AG04450 (cell line): ENCODE data around the gene FNBP1. TPM values are rescaled to one million over a fixed set of nuclear protein-coding genes. Genes with fewer than 3 reads are reported as not detected.
"Not testable (repeated sequence)": the region's sequence is repeated elsewhere in the genome, so short reads cannot be mapped to it uniquely, and the experiment has no call there.

Experiments used
- CTCF ChIA-PET: fragments of 300-600, 350-600 bp; formaldehyde crosslinking; extraction: SDS; loops from one replicate; lab custom pipeline; 2022; ENCODE audit warnings: antibody characterized with exemption, inconsistent platforms; lab: Charles Lee
- POLR2A ChIA-PET: fragments of 350-600 bp; formaldehyde crosslinking; extraction: SDS; loops from one replicate; lab custom pipeline; 2021; ENCODE audit warnings: antibody characterized with exemption, inconsistent platforms; lab: Yijun Ruan, JAX
- DNase-seq: peaks from one replicate; pipeline ENCODE4 v3.0.0-alpha.2; 2011; ENCODE audit warnings: low read depth, low spot score
- H3K27ac ChIP-seq: one replicate; pipeline ENCODE4 v1.5.1; 2012; ENCODE audit warnings: low read depth, low read length, control low read depth
- H3K27me3 ChIP-seq: one replicate; pipeline ENCODE4 v1.6.0; 2012; ENCODE audit warnings: low read length; ENCODE audit not compliant: control insufficient read depth, insufficient read depth
- H3K4me3 ChIP-seq: 2 replicates; pipeline ENCODE4 v1.5.1; 2011; ENCODE audit warnings: mild to moderate bottlenecking, low read depth, low read length, control low read depth
- H3K9me3 ChIP-seq: 2 replicates; pipeline ENCODE4 v1.5.1; 2012; ENCODE audit warnings: low read length; ENCODE audit not compliant: control insufficient read depth, insufficient read depth
- CTCF ChIP-seq: IDR thresholded peaks from 2 replicates; pipeline ENCODE4 v1.5.1; 2011; ENCODE audit warnings: low read depth, low read length, control low read depth, inconsistent platforms
- polyA plus RNA-seq: library from polyadenylated mRNA; depleted of rRNA; stranded (reverse); fragments of >200 nt; gene quantifications from 2 replicates; pipeline ENCODE4 v1.2.3, GENCODE V29; 2011

Gene FNBP1
- polyA plus RNA-seq, 1 experiment = 22.3 TPM

GRCh38 chr9:130013326-130013725, 29.7 kb downstream of the FNBP1 start:
- Histone ChIP-seq H3K27ac (no peak overlapping the region), H3K4me3 (no peak overlapping the region), H3K27me3 (no peaks in the 10 kb centered on the region), H3K9me3 (peaks cover 7% of the 10 kb centered on the region)
- TF ChIP-seq CTCF = no peak
- CTCF ChIA-PET = no interaction called here
- POLR2A ChIA-PET = no interaction called here
- no peak for DNase-seq

GRCh38 chr9:130010151-130010988, 32.6 kb downstream of the FNBP1 start:
- ChIA-PET POLR2A (no interaction called here), CTCF (interaction anchor here (0.6 kb wide), 1 partner anchor 87 kb away, joined by 6 read pairs; no protein-coding TSS in a partner anchor)
- Histone ChIP-seq H3K27me3 (no peaks in the 10 kb centered on the region), H3K4me3 (no peak overlapping the region), H3K9me3 (peaks cover 3% of the 10 kb centered on the region; the same call in 1 of the 2 replicates), H3K27ac (no peak overlapping the region)
- no peak for DNase-seq
- no peak for TF ChIP-seq CTCF

- H3K9me3 ChIP-seq, POLR2A ChIA-PET, H3K27me3 ChIP-seq, H3K4me3 ChIP-seq, DNase-seq, H3K27ac ChIP-seq: not testable (repeated sequence)
- CTCF ChIA-PET = interaction anchor here (0.7 kb wide), 1 partner anchor 418 kb away, joined by 4 read pairs; no protein-coding TSS in a partner anchor
Observed at GRCh38 chr9:130009546-130009945, 33.4 kb downstream of the FNBP1 start.

GRCh38 chr9:130008538-130008937, 34.5 kb downstream of the FNBP1 start:
- CTCF ChIA-PET = no interaction called here
- Histone ChIP-seq H3K9me3 (peaks cover 3% of the 10 kb centered on the region; the same call in 1 of the 2 replicates), H3K4me3 (no peak overlapping the region), H3K27me3 (no peaks in the 10 kb centered on the region), H3K27ac (no peak overlapping the region)
- TF ChIP-seq CTCF = no peak
- no peak for DNase-seq
- POLR2A ChIA-PET = no interaction called here

- H3K27me3 ChIP-seq, H3K9me3 ChIP-seq, CTCF ChIA-PET, H3K27ac ChIP-seq, DNase-seq, H3K4me3 ChIP-seq, POLR2A ChIA-PET: not testable (repeated sequence)
Observed at GRCh38 chr9:130006952-130007351, 36.0 kb downstream of the FNBP1 start.

- Histone ChIP-seq H3K27me3 (no peaks in the 10 kb centered on the region), H3K9me3 (no peaks in the 10 kb centered on the region), H3K4me3 (no peak overlapping the region), H3K27ac (no peak overlapping the region)
- ChIA-PET POLR2A (no interaction called here), CTCF (no interaction called here)
- DNase-seq = no peak
- TF ChIP-seq CTCF = no peak
Observed at GRCh38 chr9:130003943-130004552, 38.9 kb downstream of the FNBP1 start.
